HepG2 (cell line): Measurements from ENCODE around the gene TYMP. TPM values are rescaled to one million over a fixed set of nuclear protein-coding genes. Genes with fewer than 3 reads are reported as not detected.

Experiments
- AKAP8 ChIP-seq: sonication (generic); formaldehyde crosslinking; IDR thresholded peaks from 2 replicates; pipeline ENCODE4 v1.5.1; 2020; ENCODE audit warnings: mild to moderate bottlenecking, missing genetic modification reagents
- ATAD3A ChIP-seq: sonication (generic); formaldehyde crosslinking; IDR thresholded peaks from 2 replicates; pipeline ENCODE4 v1.4.0; 2020; ENCODE audit warnings: missing genetic modification reagents
- ATRX ChIP-seq: sonication (generic); formaldehyde crosslinking; IDR thresholded peaks from 2 replicates; pipeline ENCODE4 v1.4.0; 2020; ENCODE audit warnings: missing genetic modification reagents, borderline replicate concordance
- BRD4 ChIP-seq: sonication (generic); formaldehyde crosslinking; IDR thresholded peaks from 2 replicates; pipeline ENCODE4 v1.4.0; 2020; ENCODE audit warnings: missing genetic modification reagents
- CC2D1A ChIP-seq: sonication (generic); formaldehyde crosslinking; IDR thresholded peaks from 2 replicates; pipeline ENCODE4 v1.8.1; 2023; ENCODE audit warnings: mild to moderate bottlenecking, missing genetic modification reagents
- CREM ChIP-seq, 2 experiments: sonication (generic) in 1 of 2; formaldehyde crosslinking in 1 of 2; IDR thresholded peaks; 2 replicates each; pipeline versions ENCODE4 v1.4.0 to v1.6.1; 2016 to 2020; ENCODE audit warnings: antibody characterized with exemption in 1 of 2, mild to moderate bottlenecking in 1 of 2, missing genetic modification reagents in 1 of 2
- ELF4 ChIP-seq: sonication (generic); formaldehyde crosslinking; IDR thresholded peaks from 2 replicates; pipeline ENCODE4 v1.5.0; 2020; ENCODE audit warnings: missing genetic modification reagents, mild to moderate bottlenecking, moderate library complexity, borderline replicate concordance
- HDAC1 ChIP-seq: sonication (generic); formaldehyde crosslinking; IDR thresholded peaks from 2 replicates; pipeline ENCODE4 v1.5.1; 2020; ENCODE audit warnings: mild to moderate bottlenecking, missing genetic modification reagents
- HDAC2 ChIP-seq: sonication (generic); formaldehyde crosslinking; IDR thresholded peaks from 2 replicates; pipeline ENCODE4 v1.4.0; 2020; ENCODE audit warnings: missing genetic modification reagents
- HHEX ChIP-seq: IDR thresholded peaks from 2 replicates; pipeline ENCODE4 v1.6.1; 2016; ENCODE audit warnings: control low read depth
- HMGA1 ChIP-seq: sonication (generic); formaldehyde crosslinking; conservative IDR thresholded peaks from 2 replicates; pipeline ENCODE4 v1.4.0; 2020; ENCODE audit warnings: missing genetic modification reagents
- NAIF1 ChIP-seq: sonication (generic); formaldehyde crosslinking; IDR thresholded peaks from 2 replicates; pipeline ENCODE4 v1.5.0; 2020; ENCODE audit warnings: mild to moderate bottlenecking, missing genetic modification reagents, borderline replicate concordance
- NCOR1 ChIP-seq: fragments of 200-600 bp; sonication (generic); IDR thresholded peaks from 2 replicates; pipeline ENCODE4 v1.7.0; 2017; ENCODE audit warnings: antibody characterized with exemption, low read length, borderline replicate concordance
- PLSCR1 ChIP-seq: sonication (generic); formaldehyde crosslinking; IDR thresholded peaks from 2 replicates; pipeline ENCODE4 v1.5.0; 2020; ENCODE audit warnings: missing genetic modification reagents, mild to moderate bottlenecking, borderline replicate concordance
- POGZ ChIP-seq: sonication (generic); formaldehyde crosslinking; IDR thresholded peaks from 2 replicates; pipeline ENCODE4 v1.4.0; 2020; ENCODE audit warnings: mild to moderate bottlenecking, missing genetic modification reagents
- RBM39 ChIP-seq: fragments of 200-400 bp; formaldehyde crosslinking; IDR thresholded peaks from one replicate; pipeline ENCODE4 v1.6.1; 2018; ENCODE audit warnings: antibody characterized with exemption, mild to moderate bottlenecking, low read depth, low read length; ENCODE audit not compliant: poor library complexity, severe bottlenecking
- ZHX1 ChIP-seq: sonication (generic); formaldehyde crosslinking; IDR thresholded peaks from 2 replicates; pipeline ENCODE4 v1.8.1; 2022; ENCODE audit warnings: low read depth, mild to moderate bottlenecking, missing genetic modification reagents
- ZNF280B ChIP-seq: sonication (generic); formaldehyde crosslinking; IDR thresholded peaks from 2 replicates; pipeline ENCODE4 v1.5.0; 2020; ENCODE audit warnings: missing genetic modification reagents, mild to moderate bottlenecking, borderline replicate concordance
- ZNF337 ChIP-seq: sonication (generic); formaldehyde crosslinking; IDR thresholded peaks from 2 replicates; pipeline ENCODE4 v1.5.1; 2020; ENCODE audit warnings: missing genetic modification reagents, low read depth, mild to moderate bottlenecking, borderline replicate concordance
- ZNF446 ChIP-seq: sonication (generic); formaldehyde crosslinking; IDR thresholded peaks from 2 replicates; pipeline ENCODE4 v1.5.0; 2020; ENCODE audit warnings: mild to moderate bottlenecking, missing genetic modification reagents
- ZNF576 ChIP-seq: sonication (generic); formaldehyde crosslinking; IDR thresholded peaks from 2 replicates; pipeline ENCODE4 v1.4.0; 2020; ENCODE audit warnings: mild to moderate bottlenecking, missing genetic modification reagents
- ZNF792 ChIP-seq: IDR thresholded peaks from 2 replicates; pipeline ENCODE4 v1.6.1; 2016
- polyA plus RNA-seq, 8 experiments: library from polyadenylated mRNA; depleted of rRNA in 3 of 8; stranded (reverse) in 7 of 8; unstranded in 1 of 8; fragments of >200 nt; fragmentation: Illumina TruSeq in 4 of 8; extraction: Trizol in 4 of 8; gene quantifications; 2 replicates each; pipeline versions ENCODE4 v1.2.1 to v1.2.3, GENCODE V29; 2011 to 2016; ENCODE audit warnings: low read depth in 4 of 8, missing spikeins in 1 of 8, mixed read lengths in 1 of 8; ENCODE audit not compliant: insufficient read depth in 1 of 8
- total RNA-seq, 5 experiments: library from RNA; depleted of rRNA; stranded (reverse); fragments of >200 nt; fragmentation: Illumina TruSeq; extraction: Trizol; gene quantifications; 2 replicates each; pipeline ENCODE4 v1.2.3, GENCODE V29; 2016; ENCODE audit warnings: low read depth in 1 of 5

Gene TYMP
- total and polyA plus RNA-seq, 2 of the 13 experiments (the other 11 are each of a cell fraction or from before 2014, with no cell fraction given) = 3.9 to 4.3 TPM

GRCh38 chr22:50525104-50525857, 4.5 kb downstream of the TYMP start, which contains the start of gene SCO2 (continued):
- TF ChIP-seq ATAD3A (CRISPR knock-in tag) (no peak), NCOR1 (peak; percentile 65; the same call in 1 of the 2 replicates), ZNF792 (CRISPR knock-in tag) (peak; percentile 71), CC2D1A (CRISPR knock-in tag) (no peak), AKAP8 (CRISPR knock-in tag) (peak; percentile 27; the same call in 1 of the 2 replicates), ZNF446 (peak; percentile 46; the same call in 1 of the 2 replicates), NAIF1 (CRISPR knock-in tag) (no peak), HDAC1 (CRISPR knock-in tag) (peak; percentile 76; the same call in 1 of the 2 replicates), ELF4 (peak; percentile 81; the same call in 1 of the 2 replicates), ZNF280B (CRISPR knock-in tag) (no peak), RBM39 (peak; percentile 67), ZHX1 (CRISPR knock-in tag) (0 out of 2 replicates have a peak, but pooled peaks have one; percentile 37), HMGA1 (CRISPR knock-in tag) (no peak), ATRX (CRISPR knock-in tag) (no peak), ZNF576 (CRISPR knock-in tag) (no peak; the same call in 1 of the 2 replicates), HHEX (CRISPR knock-in tag) (no peak), PLSCR1 (CRISPR knock-in tag) (no peak), BRD4 (CRISPR knock-in tag) (peak; percentile 45; the same call in 1 of the 2 replicates), HDAC2 (CRISPR knock-in tag) (peak; percentile 20; the same call in 1 of the 2 replicates), CREM (IDR thresholded peaks at IDR 0.05) (no peak), CREM (CRISPR knock-in tag; IDR thresholded peaks at IDR 0.05) (no peak), ZNF337 (CRISPR knock-in tag) (peak; percentile 68; the same call in 1 of the 2 replicates), POGZ (CRISPR knock-in tag) (0 out of 2 replicates have a peak, but pooled peaks have one; percentile 54)
